WTC11 (cell line): ENCODE results near the gene MFF. TPM values are rescaled to one million over a fixed set of nuclear protein-coding genes. Genes with fewer than 3 reads are reported as not detected.

ENCODE experiments used
- ATAC-seq: fragments of 200-7000 bp; cut with Tn5 transposase; 2 replicates; pipeline ENCODE4 v1.10.0; 2021; ENCODE audit warnings: mild to moderate bottlenecking, moderate library complexity
- CTCF ChIA-PET: fragments of 300-600 bp; sonication (Branson Sonifier 250); formaldehyde crosslinking; loops from one replicate; lab custom pipeline; 2021; ENCODE audit warnings: antibody characterized with exemption; lab: Charles Lee
- POLR2A ChIA-PET: fragments of 350-600 bp; sonication (Branson Sonifier 250); formaldehyde crosslinking; loops from one replicate; lab custom pipeline; 2021; ENCODE audit warnings: antibody characterized with exemption; lab: Charles Lee
- DNase-seq: peaks from one replicate; pipeline ENCODE4 v3.0.0; 2021; ENCODE audit warnings: low spot score
- H3K27ac Mint-ChIP-seq: 2 replicates; pipeline ENCODE4 v1.8.0; 2021; ENCODE audit warnings: mixed read lengths
- H3K27me3 Mint-ChIP-seq: 2 replicates; pipeline ENCODE4 v1.8.0; 2021; ENCODE audit warnings: low read depth, mild to moderate bottlenecking, moderate library complexity, mixed read lengths
- H3K36me3 Mint-ChIP-seq: 2 replicates; pipeline ENCODE4 v1.8.0; 2021; ENCODE audit warnings: mixed read lengths
- H3K4me1 Mint-ChIP-seq: 2 replicates; pipeline ENCODE4 v1.8.0; 2022; ENCODE audit warnings: mixed read lengths
- H3K4me3 Mint-ChIP-seq: 2 replicates; pipeline ENCODE4 v1.8.0; 2021; ENCODE audit warnings: mild to moderate bottlenecking, moderate library complexity, mixed read lengths
- H3K9me3 Mint-ChIP-seq: 2 replicates; pipeline ENCODE4 v1.8.0; 2021; ENCODE audit warnings: mixed read lengths
- ATF2 ChIP-seq: sonication (generic); formaldehyde crosslinking; IDR thresholded peaks from 2 replicates; pipeline ENCODE4 v1.8.1; 2022; ENCODE audit warnings: low read depth, missing genetic modification reagents, borderline replicate concordance
- EMX1 ChIP-seq: fragments of 250-450 bp; sonication (Bioruptor Pico); IDR thresholded peaks from 2 replicates; pipeline ENCODE4 v1.8.0; 2021; ENCODE audit warnings: mild to moderate bottlenecking
- GABPB1 ChIP-seq: sonication (generic); formaldehyde crosslinking; IDR thresholded peaks from 2 replicates; pipeline ENCODE4 v1.8.1; 2023; ENCODE audit warnings: mild to moderate bottlenecking, missing genetic modification reagents
- GRHL2 ChIP-seq: fragments of 250-450 bp; sonication (Bioruptor Pico); IDR thresholded peaks from 2 replicates; pipeline ENCODE4 v1.8.0; 2022; ENCODE audit warnings: mild to moderate bottlenecking, moderate library complexity; ENCODE audit not compliant: insufficient replicate concordance, severe bottlenecking
- GTF2I ChIP-seq: fragments of 250-450 bp; sonication (Bioruptor Pico); conservative IDR thresholded peaks from 2 replicates; pipeline ENCODE4 v1.4.0; 2021; ENCODE audit warnings: mild to moderate bottlenecking
- HMGXB4 ChIP-seq: sonication (generic); formaldehyde crosslinking; IDR thresholded peaks from 2 replicates; pipeline ENCODE4 v1.8.1; 2023; ENCODE audit warnings: mild to moderate bottlenecking, moderate library complexity, missing genetic modification reagents
- IRF1 ChIP-seq: sonication (generic); formaldehyde crosslinking; IDR thresholded peaks from 2 replicates; pipeline ENCODE4 v1.8.0; 2023; ENCODE audit warnings: missing genetic modification reagents
- MAX ChIP-seq: sonication (generic); formaldehyde crosslinking; IDR thresholded peaks from 2 replicates; pipeline ENCODE4 v1.8.0; 2022; ENCODE audit warnings: mild to moderate bottlenecking, missing genetic modification reagents
- MYBL2 ChIP-seq: sonication (generic); formaldehyde crosslinking; IDR thresholded peaks from 2 replicates; pipeline ENCODE4 v1.8.1; 2023; ENCODE audit warnings: mild to moderate bottlenecking, moderate library complexity, missing genetic modification reagents
- ZNF138 ChIP-seq: sonication (generic); formaldehyde crosslinking; conservative IDR thresholded peaks from 2 replicates; pipeline ENCODE4 v1.8.1; 2022; ENCODE audit warnings: mild to moderate bottlenecking, moderate library complexity, missing genetic modification reagents
- ZNF263 ChIP-seq: sonication (generic); formaldehyde crosslinking; IDR thresholded peaks from 2 replicates; pipeline ENCODE4 v1.8.1; 2022; ENCODE audit warnings: low read depth, mild to moderate bottlenecking, moderate library complexity, missing genetic modification reagents
- total RNA-seq: library from RNA; stranded (reverse); gene quantifications from 3 replicates; pipeline ENCODE4 v1.2.3, GENCODE V29; 2021
- TF ChIP-seq, protein P1 (sequence below): fragments of 250-450 bp; sonication (Bioruptor Pico); IDR thresholded peaks from 2 replicates; pipeline ENCODE4 v1.9.0; 2021; ENCODE audit warnings: mild to moderate bottlenecking
- TF ChIP-seq, protein P2 (sequence below): sonication (generic); formaldehyde crosslinking; IDR thresholded peaks from 2 replicates; pipeline ENCODE4 v1.8.1; 2023; ENCODE audit warnings: mild to moderate bottlenecking, missing genetic modification reagents, borderline replicate concordance
- TF ChIP-seq, protein P3 (sequence below): sonication (generic); formaldehyde crosslinking; IDR thresholded peaks from 2 replicates; pipeline ENCODE4 v1.8.1; 2023; ENCODE audit warnings: mild to moderate bottlenecking, missing genetic modification reagents
- TF ChIP-seq, protein P4 (sequence below): sonication (generic); formaldehyde crosslinking; IDR thresholded peaks from 2 replicates; pipeline ENCODE4 v1.8.0; 2022; ENCODE audit warnings: mild to moderate bottlenecking, missing genetic modification reagents

MFF gene
- total RNA-seq, 1 experiment from 2014 or later: 78.5 TPM

DNA sequence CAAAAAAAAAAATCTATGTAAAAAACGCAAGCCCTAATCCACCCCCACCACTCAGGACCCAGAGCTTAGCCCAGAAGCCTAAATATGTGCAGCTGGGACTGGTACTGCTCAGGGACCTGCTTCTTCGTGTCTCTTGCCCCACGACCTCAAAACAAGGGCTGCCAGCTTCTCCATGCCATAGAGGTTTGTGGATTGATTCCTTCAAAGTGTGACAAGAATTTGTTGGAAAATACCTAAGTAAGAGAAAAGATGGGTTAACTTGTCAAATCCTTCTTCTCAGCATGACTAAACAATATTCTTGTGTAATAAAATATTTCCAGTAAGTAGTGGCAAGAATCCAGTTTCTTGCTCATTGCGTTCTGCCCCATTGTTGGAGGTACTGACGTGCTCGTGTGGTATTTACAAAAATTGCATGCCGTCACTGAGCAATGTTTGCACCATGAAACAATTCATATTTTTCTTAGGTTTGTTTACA is 63.5 kb downstream of the MFF start (continued):
- TF ChIP-seq, protein P1, sequence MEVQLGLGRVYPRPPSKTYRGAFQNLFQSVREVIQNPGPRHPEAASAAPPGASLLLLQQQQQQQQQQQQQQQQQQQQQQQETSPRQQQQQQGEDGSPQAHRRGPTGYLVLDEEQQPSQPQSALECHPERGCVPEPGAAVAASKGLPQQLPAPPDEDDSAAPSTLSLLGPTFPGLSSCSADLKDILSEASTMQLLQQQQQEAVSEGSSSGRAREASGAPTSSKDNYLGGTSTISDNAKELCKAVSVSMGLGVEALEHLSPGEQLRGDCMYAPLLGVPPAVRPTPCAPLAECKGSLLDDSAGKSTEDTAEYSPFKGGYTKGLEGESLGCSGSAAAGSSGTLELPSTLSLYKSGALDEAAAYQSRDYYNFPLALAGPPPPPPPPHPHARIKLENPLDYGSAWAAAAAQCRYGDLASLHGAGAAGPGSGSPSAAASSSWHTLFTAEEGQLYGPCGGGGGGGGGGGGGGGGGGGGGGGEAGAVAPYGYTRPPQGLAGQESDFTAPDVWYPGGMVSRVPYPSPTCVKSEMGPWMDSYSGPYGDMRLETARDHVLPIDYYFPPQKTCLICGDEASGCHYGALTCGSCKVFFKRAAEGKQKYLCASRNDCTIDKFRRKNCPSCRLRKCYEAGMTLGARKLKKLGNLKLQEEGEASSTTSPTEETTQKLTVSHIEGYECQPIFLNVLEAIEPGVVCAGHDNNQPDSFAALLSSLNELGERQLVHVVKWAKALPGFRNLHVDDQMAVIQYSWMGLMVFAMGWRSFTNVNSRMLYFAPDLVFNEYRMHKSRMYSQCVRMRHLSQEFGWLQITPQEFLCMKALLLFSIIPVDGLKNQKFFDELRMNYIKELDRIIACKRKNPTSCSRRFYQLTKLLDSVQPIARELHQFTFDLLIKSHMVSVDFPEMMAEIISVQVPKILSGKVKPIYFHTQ (CRISPR knock-in tag): no peak
- TF ChIP-seq GABPB1 (CRISPR knock-in tag) (no peak), GTF2I (CRISPR knock-in tag) (no peak), ATF2 (CRISPR knock-in tag) (no peak), MAX (CRISPR knock-in tag) (no peak), IRF1 (CRISPR knock-in tag) (no peak)
- TF ChIP-seq, protein P2, sequence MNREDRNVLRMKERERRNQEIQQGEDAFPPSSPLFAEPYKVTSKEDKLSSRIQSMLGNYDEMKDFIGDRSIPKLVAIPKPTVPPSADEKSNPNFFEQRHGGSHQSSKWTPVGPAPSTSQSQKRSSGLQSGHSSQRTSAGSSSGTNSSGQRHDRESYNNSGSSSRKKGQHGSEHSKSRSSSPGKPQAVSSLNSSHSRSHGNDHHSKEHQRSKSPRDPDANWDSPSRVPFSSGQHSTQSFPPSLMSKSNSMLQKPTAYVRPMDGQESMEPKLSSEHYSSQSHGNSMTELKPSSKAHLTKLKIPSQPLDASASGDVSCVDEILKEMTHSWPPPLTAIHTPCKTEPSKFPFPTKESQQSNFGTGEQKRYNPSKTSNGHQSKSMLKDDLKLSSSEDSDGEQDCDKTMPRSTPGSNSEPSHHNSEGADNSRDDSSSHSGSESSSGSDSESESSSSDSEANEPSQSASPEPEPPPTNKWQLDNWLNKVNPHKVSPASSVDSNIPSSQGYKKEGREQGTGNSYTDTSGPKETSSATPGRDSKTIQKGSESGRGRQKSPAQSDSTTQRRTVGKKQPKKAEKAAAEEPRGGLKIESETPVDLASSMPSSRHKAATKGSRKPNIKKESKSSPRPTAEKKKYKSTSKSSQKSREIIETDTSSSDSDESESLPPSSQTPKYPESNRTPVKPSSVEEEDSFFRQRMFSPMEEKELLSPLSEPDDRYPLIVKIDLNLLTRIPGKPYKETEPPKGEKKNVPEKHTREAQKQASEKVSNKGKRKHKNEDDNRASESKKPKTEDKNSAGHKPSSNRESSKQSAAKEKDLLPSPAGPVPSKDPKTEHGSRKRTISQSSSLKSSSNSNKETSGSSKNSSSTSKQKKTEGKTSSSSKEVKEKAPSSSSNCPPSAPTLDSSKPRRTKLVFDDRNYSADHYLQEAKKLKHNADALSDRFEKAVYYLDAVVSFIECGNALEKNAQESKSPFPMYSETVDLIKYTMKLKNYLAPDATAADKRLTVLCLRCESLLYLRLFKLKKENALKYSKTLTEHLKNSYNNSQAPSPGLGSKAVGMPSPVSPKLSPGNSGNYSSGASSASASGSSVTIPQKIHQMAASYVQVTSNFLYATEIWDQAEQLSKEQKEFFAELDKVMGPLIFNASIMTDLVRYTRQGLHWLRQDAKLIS (CRISPR knock-in tag): no peak
- TF ChIP-seq, protein P3, sequence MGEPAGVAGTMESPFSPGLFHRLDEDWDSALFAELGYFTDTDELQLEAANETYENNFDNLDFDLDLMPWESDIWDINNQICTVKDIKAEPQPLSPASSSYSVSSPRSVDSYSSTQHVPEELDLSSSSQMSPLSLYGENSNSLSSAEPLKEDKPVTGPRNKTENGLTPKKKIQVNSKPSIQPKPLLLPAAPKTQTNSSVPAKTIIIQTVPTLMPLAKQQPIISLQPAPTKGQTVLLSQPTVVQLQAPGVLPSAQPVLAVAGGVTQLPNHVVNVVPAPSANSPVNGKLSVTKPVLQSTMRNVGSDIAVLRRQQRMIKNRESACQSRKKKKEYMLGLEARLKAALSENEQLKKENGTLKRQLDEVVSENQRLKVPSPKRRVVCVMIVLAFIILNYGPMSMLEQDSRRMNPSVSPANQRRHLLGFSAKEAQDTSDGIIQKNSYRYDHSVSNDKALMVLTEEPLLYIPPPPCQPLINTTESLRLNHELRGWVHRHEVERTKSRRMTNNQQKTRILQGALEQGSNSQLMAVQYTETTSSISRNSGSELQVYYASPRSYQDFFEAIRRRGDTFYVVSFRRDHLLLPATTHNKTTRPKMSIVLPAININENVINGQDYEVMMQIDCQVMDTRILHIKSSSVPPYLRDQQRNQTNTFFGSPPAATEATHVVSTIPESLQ (CRISPR knock-in tag): no peak

GRCh38 chr2:227389231-227389630 is 64.2 kb downstream of the MFF start:
- H3K27me3 Mint-ChIP-seq: no peaks in the 10 kb centered on the region
- H3K27ac Mint-ChIP-seq: no peak overlapping the region
- no peaks in the 10 kb centered on the region for H3K9me3 Mint-ChIP-seq
- H3K36me3 Mint-ChIP-seq: no peaks in the 10 kb centered on the region
- H3K4me3 Mint-ChIP-seq: no peak overlapping the region
- TF ChIP-seq GRHL2 (CRISPR knock-in tag) (no peak), HMGXB4 (CRISPR knock-in tag) (no peak), MYBL2 (CRISPR knock-in tag) (no peak), GTF2I (CRISPR knock-in tag) (no peak), EMX1 (CRISPR knock-in tag) (no peak), ZNF263 (CRISPR knock-in tag) (no peak), ZNF138 (CRISPR knock-in tag) (no peak)
- TF ChIP-seq, protein P4, sequence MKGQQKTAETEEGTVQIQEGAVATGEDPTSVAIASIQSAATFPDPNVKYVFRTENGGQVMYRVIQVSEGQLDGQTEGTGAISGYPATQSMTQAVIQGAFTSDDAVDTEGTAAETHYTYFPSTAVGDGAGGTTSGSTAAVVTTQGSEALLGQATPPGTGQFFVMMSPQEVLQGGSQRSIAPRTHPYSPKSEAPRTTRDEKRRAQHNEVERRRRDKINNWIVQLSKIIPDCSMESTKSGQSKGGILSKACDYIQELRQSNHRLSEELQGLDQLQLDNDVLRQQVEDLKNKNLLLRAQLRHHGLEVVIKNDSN (CRISPR knock-in tag): no peak
- DNase-seq (no peak), ATAC-seq (no peak)
- CTCF ChIA-PET: no interaction called here
- POLR2A ChIA-PET: no interaction called here
- peaks cover 9% of the 10 kb centered on the region for H3K4me1 Mint-ChIP-seq
